8988T (cell line): ENCODE results near the gene AIG1.
"Not testable (repeated sequence)": the region's sequence is repeated elsewhere in the genome, so short reads cannot be mapped to it uniquely, and the experiment has no call there.

Experiments used
- DNase-seq: peaks from one replicate; pipeline ENCODE4 v3.0.0; 2011

AIG1 gene

DNA sequence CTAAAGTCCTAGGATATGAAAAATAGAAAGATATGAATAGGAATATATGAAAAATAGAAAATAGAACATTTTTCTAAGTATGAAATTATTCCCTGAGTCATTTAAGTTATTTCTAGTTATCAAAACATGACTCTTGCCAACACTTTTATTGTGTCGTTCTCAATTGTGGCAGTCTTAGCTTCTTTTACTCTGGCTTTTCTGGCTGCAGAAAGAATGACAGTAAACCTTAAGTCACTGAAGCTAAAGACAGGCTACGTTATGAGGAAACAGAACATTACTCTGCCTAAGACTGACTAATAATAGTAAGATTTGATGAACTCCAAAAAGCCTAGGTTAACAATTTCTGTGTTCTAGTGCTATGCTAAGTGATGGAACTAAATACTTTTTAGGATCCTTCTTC is 74.6 kb downstream of the AIG1 start:
- no peak for DNase-seq

DNA sequence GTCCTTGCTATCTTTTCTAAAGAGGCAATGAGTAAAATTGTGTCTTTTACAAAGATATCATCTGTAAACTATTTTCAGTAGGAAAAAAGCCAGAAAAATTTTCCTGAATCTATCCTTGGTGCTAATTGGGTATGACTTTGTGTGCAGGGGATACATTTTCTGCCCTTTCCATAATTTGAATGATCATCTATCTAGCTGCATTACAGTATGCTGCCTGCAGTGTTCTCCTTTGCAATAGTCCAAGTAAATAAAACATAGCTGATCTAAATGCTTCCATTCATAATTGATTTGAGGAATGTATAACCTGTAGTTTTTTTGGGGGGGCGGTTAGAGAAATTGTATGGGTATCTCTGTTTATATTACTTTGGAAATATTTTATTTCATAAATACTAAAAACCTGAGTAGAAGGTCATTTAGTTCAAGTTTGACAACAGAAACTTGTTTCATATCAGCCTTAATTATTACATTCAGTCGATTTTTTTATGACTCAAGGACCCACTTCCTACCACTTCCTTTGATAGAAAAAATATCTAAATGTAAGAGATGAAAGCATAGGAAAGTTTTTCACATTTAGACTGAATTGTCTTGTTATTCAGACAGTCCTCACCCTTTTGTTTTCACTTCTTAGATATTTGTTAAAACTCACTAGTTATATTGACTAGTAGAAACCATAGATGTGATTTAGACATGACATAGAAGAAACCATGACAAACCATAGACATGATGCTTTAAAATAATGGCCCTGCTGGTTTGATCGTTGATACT is 75.3 kb downstream of the AIG1 start:
- no peak for DNase-seq

DNA sequence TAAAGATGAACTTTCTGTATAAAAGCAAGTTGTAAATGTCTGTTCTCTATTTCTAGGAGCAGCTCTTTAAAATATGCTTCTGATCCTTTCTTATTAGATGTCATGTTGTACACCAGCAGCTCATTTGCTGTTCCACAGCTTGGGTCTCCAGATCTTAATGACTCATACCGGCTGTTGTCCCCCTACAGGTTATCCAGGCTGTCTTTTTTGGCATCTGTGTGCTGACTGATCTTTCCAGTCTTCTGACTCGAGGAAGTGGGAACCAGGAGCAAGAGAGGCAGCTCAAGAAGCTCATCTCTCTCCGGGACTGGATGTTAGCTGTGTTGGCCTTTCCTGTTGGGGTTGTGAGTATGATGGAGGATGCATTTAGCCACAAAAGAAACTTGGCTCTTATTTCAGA is 76.0 kb downstream of the AIG1 start:
- DNase-seq = no peak

DNA sequence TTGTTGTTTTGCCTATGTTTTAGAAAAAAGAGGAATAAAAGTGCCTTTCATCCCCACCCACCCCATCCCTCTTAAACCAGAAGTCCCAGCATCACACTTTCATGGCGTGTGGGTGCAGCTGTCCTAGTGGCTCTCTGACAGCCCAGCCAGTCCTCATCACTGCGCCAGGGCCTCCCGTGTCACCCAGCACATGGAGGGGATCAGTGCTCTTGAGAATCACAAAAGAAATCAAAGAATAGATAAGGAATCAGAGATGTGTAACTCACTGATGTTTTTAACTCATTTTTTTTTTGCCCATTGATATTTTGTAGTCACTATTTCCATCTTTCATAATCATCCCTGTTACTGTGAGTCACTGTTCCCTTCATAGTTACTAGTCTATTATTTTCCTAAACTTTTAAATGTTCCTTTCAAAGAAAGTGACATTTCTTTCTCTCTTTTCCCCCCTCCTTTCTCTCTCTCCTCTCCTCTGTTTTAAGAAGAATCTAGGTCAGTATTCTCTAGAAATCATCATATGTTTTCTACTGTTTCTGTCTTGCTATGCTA is 78.6 kb downstream of the AIG1 start:
- DNase-seq = no peak

DNA sequence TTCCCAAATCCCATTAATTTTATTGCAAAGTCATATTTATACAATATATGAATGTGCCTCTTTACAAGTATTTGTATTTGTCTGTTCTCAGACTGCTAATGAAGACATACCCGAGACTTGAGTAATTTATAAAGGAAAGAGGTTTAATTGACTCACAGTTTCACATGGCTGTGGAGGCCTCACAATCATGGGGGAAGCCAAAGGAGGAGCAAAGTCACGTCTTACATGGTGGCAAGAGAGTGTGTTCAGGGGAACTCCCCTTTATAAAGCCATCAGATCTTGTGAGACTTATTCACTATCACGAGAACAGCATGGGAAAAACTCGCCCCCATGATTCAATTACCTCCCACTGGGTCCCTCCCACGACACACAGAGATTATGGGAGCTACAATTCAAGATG is 79.2 kb downstream of the AIG1 start:
- DNase-seq = not testable (repeated sequence)

DNA sequence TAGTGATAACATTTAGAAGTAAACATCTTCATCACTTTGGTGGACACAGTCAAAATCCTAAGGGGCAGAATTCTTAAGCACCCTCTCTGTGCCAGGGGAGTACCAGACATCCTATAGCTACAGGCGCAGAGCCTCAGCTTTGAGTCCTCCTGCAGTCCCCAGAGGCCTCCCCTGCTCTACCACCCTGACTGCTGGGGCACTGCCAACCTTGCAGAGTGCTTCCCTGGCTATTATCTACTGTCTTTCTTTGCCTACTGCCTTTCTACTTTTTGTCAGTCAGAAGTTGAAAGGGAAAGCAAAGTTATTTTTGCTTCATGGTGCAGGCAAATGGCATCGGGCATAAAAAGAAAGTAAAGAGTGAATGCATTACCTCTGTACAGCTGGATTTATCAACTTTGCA is 80.1 kb downstream of the AIG1 start:
- no peak for DNase-seq

- no peak for DNase-seq
These were observed 80.8 kb downstream of the AIG1 start for GRCh38 chr6:143141442-143141841.

- DNase-seq = no peak
These were observed 85.6 kb downstream of the AIG1 start for GRCh38 chr6:143146186-143146851.

DNA sequence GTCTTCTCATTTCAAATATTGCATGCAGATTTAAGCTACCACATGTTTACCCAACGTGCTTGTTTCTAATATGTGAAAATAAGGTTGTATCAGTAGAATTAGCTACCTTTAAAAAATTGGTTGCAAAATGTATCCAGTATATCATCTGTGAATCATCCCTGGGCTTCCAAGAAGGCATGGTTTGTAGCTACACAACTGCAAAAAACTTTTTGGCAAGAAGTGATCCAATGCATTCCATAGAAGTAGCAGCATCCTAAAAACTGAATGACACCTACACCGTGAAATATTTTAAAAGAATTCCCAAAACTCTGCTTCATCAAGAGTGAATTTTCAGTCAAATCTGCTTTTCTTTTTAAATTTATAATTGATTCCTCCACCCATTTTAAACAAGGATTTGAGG is 89.1 kb downstream of the AIG1 start:
- no peak for DNase-seq

DNA sequence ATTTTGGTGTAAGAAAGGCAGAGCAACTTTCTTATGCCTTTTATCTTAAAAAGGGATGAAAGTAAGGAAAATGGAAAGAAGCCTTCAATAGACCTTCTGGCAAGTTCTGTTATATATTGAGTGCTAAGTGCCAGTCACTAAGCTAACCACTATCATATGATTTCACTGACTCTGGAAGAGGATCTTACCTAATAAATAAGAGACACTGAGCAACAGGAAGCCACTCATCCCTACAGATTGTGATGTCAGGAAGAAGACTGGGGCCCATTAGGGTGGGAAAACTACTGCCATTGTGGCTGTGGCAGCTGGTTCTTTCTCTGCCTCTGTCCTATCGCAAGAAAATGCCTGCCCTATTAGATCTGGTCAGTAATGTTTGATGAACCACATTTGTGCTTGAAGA is 89.6 kb downstream of the AIG1 start:
- DNase-seq = no peak

DNA sequence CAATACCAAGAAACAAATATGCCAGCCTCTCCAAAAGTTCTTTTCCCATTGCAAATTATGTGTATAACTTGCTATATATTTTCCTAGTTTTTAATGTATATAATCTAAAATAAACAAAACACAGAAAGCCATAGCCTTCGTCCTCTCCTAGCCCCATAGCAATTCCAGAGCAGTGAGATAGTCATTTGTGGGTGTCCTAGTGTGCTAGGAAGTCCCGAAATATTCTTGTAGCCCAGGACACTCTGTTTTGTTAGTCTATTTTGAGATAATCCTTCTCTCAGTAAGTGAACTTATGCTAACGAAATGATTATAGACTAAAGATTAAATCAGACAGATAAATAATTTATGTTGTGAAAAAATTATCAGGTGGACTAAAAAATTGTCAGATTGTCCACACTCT is 90.7 kb downstream of the AIG1 start:
- DNase-seq = no peak

GRCh38 chr6:143155681-143156080 is 95.0 kb downstream of the AIG1 start:
- no peak for DNase-seq

DNA sequence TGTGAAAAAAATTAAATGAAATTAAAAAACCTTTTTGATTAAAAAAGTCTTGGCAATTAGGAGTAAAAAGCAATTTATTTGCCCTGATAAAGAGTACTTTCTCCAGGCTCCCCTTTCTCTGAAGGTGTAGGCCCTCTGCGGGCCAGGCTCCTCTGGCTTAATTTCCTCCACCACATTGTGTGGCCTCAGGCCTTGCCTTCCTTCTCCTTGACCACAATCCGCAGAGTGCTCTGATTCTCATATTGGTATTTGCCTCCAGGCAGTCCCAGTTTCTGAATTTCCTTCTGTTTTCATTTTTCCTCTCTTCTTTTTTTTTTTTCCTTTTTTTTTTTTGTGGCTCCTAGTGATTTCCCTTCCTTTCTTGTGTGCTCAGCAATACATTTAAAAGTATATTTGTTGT is 96.4 kb downstream of the AIG1 start:
- DNase-seq = no peak

DNA sequence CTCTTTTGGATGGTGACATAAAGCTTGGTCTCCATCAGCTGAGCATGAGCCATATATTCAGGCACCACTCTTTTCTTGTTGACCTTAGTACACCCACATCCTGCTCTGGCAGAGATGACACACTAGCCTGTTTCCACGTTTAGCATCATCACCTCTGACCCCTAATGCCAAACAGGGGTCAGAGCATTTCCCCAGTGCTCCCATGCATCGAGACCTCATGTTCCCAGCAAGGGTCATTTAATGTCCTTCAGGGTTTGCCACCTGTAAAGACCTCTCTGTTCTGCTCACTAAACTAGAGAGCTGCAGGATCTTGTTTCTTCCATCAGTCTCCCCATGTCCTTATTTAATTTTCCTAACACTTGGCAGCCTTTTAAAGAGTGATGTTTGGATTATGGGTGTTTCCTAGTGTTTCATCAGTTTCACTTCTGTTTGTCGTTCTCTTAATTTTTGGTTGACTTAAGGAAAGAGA is 97.5 kb downstream of the AIG1 start:
- DNase-seq = no peak

DNA sequence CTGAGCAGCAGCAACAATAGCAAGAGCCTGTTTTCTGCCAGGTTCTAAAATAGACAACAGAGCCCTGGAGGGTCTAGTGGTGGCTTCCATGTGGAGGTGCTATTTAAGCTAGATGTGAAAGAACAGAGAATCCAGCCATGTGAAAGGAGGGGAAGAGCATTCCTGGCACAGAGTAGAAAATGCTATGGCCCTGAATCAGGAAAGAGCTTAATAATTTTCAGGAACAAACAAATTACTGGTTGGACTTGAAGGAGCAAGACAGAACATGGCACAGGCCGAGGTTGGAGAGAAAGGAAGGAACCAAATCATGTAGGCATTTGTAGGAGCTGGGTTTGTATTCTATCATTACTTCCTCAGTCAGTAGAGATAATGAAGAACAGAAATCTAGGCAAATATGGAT is 98.3 kb downstream of the AIG1 start:
- DNase-seq = no peak

- no peak for DNase-seq
These were observed 99.3 kb downstream of the AIG1 start for GRCh38 chr6:143160015-143160414.

- no peak for DNase-seq
These were observed 99.9 kb downstream of the AIG1 start for GRCh38 chr6:143160439-143161220.

- no peak for DNase-seq
These were observed 102.9 kb downstream of the AIG1 start for GRCh38 chr6:143163621-143164020.

GRCh38 chr6:143164565-143165105 is 103.9 kb downstream of the AIG1 start:
- DNase-seq = no peak

GRCh38 chr6:143165315-143165855 is 104.7 kb downstream of the AIG1 start:
- no peak for DNase-seq

GRCh38 chr6:143166247-143166695 is 105.6 kb downstream of the AIG1 start:
- no peak for DNase-seq

- DNase-seq = no peak
These were observed 106.5 kb downstream of the AIG1 start for GRCh38 chr6:143167224-143167623.

- DNase-seq = not testable (repeated sequence)
These were observed 107.7 kb downstream of the AIG1 start for GRCh38 chr6:143168396-143168816.
